HepG2 (cell line): ENCODE data around the gene HSP90AB1.

Experiments
- FOXA1 ChIP-seq, 2 experiments: fragments of 450-650 bp in 1 of 2; sonication (generic) in 1 of 2; formaldehyde crosslinking in 1 of 2; IDR thresholded peaks; 2 replicates each; pipeline versions ENCODE4 v1.4.0 to v1.6.1; 2016 to 2020; ENCODE audit warnings: missing genetic modification reagents in 1 of 2
- HCFC1 ChIP-seq: fragments of 150-350 bp; IDR thresholded peaks from 2 replicates; pipeline ENCODE4 v1.6.1; 2014; ENCODE audit warnings: low read depth, low read length
- SRF ChIP-seq: IDR thresholded peaks from 2 replicates; pipeline ENCODE4 v1.6.1; 2011; ENCODE audit warnings: mild to moderate bottlenecking, low read depth, low read length, moderate library complexity

- no peak for TF ChIP-seq FOXA1 (IDR thresholded peaks at IDR 0.05)
- no peak for TF ChIP-seq FOXA1 (CRISPR knock-in tag; IDR thresholded peaks at IDR 0.05)
- TF ChIP-seq SRF, result no peak
- no peak for TF ChIP-seq HCFC1
Measured at GRCh38 chr6:44265007-44265721, 18.3 kb downstream of the HSP90AB1 start, which contains the start of gene NFKBIE.
